Fibroblast of mammary gland (primary cell): ENCODE data around the gene EXOC8.

Experiments
- DNase-seq: peaks from one replicate; pipeline ENCODE4 v3.0.0-alpha.2; 2010; ENCODE audit warnings: low read depth
- H3K4me3 ChIP-seq: 2 replicates; pipeline ENCODE4 v1.5.1; 2011; ENCODE audit warnings: low read depth, mild to moderate bottlenecking, low read length, moderate library complexity; ENCODE audit not compliant: control insufficient read depth
- TF ChIP-seq, protein P1 (sequence below): conservative IDR thresholded peaks from 2 replicates; pipeline ENCODE4 v1.5.1; 2011; ENCODE audit warnings: low read depth, low read length, inconsistent platforms; ENCODE audit not compliant: control insufficient read depth, insufficient read depth

Gene EXOC8

DNA sequence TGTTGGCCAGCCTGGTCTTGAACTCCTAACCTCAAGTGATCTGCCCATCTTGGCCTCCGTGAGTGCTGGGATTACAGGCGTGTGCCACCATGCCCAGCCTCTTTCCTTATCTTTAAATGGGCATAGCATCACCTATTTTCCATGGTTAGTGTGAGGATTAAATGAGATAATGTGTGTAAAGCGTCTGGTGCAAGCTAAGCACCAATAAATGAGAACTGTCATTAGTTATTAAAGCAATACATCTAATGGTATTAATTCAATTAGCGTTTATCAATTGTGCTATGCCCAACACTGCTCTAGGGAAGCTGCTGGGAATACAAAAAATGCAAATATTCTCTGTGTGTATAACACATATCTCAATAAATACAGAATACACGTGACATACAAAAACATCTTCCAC, 10.0 kb downstream of the EXOC8 start:
- TF ChIP-seq, protein P1, sequence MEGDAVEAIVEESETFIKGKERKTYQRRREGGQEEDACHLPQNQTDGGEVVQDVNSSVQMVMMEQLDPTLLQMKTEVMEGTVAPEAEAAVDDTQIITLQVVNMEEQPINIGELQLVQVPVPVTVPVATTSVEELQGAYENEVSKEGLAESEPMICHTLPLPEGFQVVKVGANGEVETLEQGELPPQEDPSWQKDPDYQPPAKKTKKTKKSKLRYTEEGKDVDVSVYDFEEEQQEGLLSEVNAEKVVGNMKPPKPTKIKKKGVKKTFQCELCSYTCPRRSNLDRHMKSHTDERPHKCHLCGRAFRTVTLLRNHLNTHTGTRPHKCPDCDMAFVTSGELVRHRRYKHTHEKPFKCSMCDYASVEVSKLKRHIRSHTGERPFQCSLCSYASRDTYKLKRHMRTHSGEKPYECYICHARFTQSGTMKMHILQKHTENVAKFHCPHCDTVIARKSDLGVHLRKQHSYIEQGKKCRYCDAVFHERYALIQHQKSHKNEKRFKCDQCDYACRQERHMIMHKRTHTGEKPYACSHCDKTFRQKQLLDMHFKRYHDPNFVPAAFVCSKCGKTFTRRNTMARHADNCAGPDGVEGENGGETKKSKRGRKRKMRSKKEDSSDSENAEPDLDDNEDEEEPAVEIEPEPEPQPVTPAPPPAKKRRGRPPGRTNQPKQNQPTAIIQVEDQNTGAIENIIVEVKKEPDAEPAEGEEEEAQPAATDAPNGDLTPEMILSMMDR: no peak
- no peak for DNase-seq
- H3K4me3 ChIP-seq: no peak overlapping the region

DNA sequence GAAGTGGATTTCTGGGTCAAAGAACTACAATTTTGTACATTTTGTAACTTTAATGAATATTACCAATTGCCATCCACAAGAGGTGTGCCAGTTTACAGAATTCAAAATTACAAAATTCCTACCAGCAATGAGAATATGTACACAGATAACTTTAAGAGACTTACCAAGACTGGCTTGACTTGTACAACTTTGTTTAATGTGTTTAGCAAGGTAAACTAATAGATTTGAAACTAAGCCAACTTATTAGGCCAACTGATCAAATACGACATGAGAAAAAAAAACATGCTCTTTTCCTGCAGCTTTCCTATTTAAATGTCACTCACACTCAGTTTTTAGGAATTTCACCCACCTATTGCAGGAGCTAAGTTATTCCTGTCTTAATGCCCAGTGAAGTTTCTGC, 11.4 kb downstream of the EXOC8 start:
- TF ChIP-seq, protein P1: no peak
- no peak overlapping the region for H3K4me3 ChIP-seq
- DNase-seq: no peak

GRCh38 chr1:231324660-231325059, 13.0 kb downstream of the EXOC8 start:
- TF ChIP-seq, protein P1: no peak
- DNase-seq: no peak
- no peak overlapping the region for H3K4me3 ChIP-seq

- no peak overlapping the region for H3K4me3 ChIP-seq
- TF ChIP-seq, protein P1: no peak
- no peak for DNase-seq
These were observed 14.6 kb downstream of the EXOC8 start for GRCh38 chr1:231322880-231323530.

GRCh38 chr1:231319080-231319479, 18.6 kb downstream of the EXOC8 start:
- TF ChIP-seq, protein P1: no peak
- no peak overlapping the region for H3K4me3 ChIP-seq
- no peak for DNase-seq

- no peak for DNase-seq
- TF ChIP-seq, protein P1: no peak
These were observed 19.1 kb downstream of the EXOC8 start for GRCh38 chr1:231318568-231318967.

GRCh38 chr1:231318015-231318355, 19.7 kb downstream of the EXOC8 start:
- no peak overlapping the region for H3K4me3 ChIP-seq
- no peak for DNase-seq
- TF ChIP-seq, protein P1: no peak

More at GRCh38 chr1:231318568-231318967, 19.1 kb downstream of the EXOC8 start:
- no peak overlapping the region for H3K4me3 ChIP-seq
